HG03520 (cell line): ENCODE measurements around the gene CYP11A1.

Source experiments
- ATAC-seq: cut with Tn5 transposase; IDR thresholded peaks from one replicate; pipeline ENCODE4 v1.9.1; 2021; ENCODE audit warnings: mild to moderate bottlenecking, moderate library complexity; ENCODE audit not compliant: unreplicated experiment

The CYP11A1 gene

GRCh38 chr15:74350295-74351275, 16.9 kb downstream of the CYP11A1 start:
- ATAC-seq, result no peak

- no peak for ATAC-seq
Measured at GRCh38 chr15:74349241-74349778, 18.1 kb downstream of the CYP11A1 start.

- no peak for ATAC-seq
Measured at GRCh38 chr15:74347757-74348250, 19.6 kb downstream of the CYP11A1 start.

- ATAC-seq, result no peak
Measured at GRCh38 chr15:74345051-74345450, 22.4 kb downstream of the CYP11A1 start.

GRCh38 chr15:74343797-74344127, 23.7 kb downstream of the CYP11A1 start:
- ATAC-seq, result no peak

GRCh38 chr15:74343127-74343796, 24.2 kb downstream of the CYP11A1 start:
- ATAC-seq, result no peak

GRCh38 chr15:74340150-74340549, 27.3 kb downstream of the CYP11A1 start:
- no peak for ATAC-seq

- no peak for ATAC-seq
Measured at GRCh38 chr15:74339371-74339770, 28.1 kb downstream of the CYP11A1 start.

- ATAC-seq, result no peak
Measured at GRCh38 chr15:74338676-74339075, 28.8 kb downstream of the CYP11A1 start.

GRCh38 chr15:74337607-74338211, 29.7 kb downstream of the CYP11A1 start:
- no peak for ATAC-seq

- no peak for ATAC-seq
Measured at GRCh38 chr15:74337146-74337545, 30.3 kb downstream of the CYP11A1 start.

- no peak for ATAC-seq
Measured at GRCh38 chr15:74336061-74337005, 31.1 kb downstream of the CYP11A1 start.

GRCh38 chr15:74335396-74335795, 32.0 kb downstream of the CYP11A1 start:
- ATAC-seq, result no peak

- no peak for ATAC-seq
Measured at GRCh38 chr15:74334127-74334526, 33.3 kb downstream of the CYP11A1 start.

GRCh38 chr15:74333662-74334061, 33.8 kb downstream of the CYP11A1 start:
- no peak for ATAC-seq

- no peak for ATAC-seq
Measured at GRCh38 chr15:74333093-74333492, 34.4 kb downstream of the CYP11A1 start.

GRCh38 chr15:74332611-74333010, 34.8 kb downstream of the CYP11A1 start:
- no peak for ATAC-seq

GRCh38 chr15:74332011-74332410, 35.4 kb downstream of the CYP11A1 start:
- no peak for ATAC-seq

GRCh38 chr15:74330861-74331408, 36.5 kb downstream of the CYP11A1 start:
- ATAC-seq, result no peak
